Progenitor cell of endocrine pancreas (in vitro differentiated cells): ENCODE measurements around the gene GBX2. TPM values are rescaled to one million over a fixed set of nuclear protein-coding genes. Genes with fewer than 3 reads are reported as not detected.
A peak's percentile ranks its signal among the peaks of the same experiment; 100 is the strongest.

Experiments
- DNase-seq: peaks from one replicate; pipeline ENCODE4 v3.0.0; 2021; ENCODE audit warnings: low spot score; ENCODE audit not compliant: unreplicated experiment
- H3K27ac Mint-ChIP-seq: 2 replicates; pipeline ENCODE4 v1.8.0; 2021; ENCODE audit warnings: mild to moderate bottlenecking, moderate library complexity, mixed read lengths
- H3K27me3 Mint-ChIP-seq: 2 replicates; pipeline ENCODE4 v1.8.0; 2021; ENCODE audit warnings: mixed read lengths
- H3K36me3 Mint-ChIP-seq: 2 replicates; pipeline ENCODE4 v1.8.0; 2022; ENCODE audit warnings: mixed read lengths; ENCODE audit not compliant: insufficient read depth
- H3K4me1 Mint-ChIP-seq: 2 replicates; pipeline ENCODE4 v1.8.0; 2021; ENCODE audit warnings: low read depth, mixed read lengths
- H3K4me3 Mint-ChIP-seq: 2 replicates; pipeline ENCODE4 v1.8.0; 2021; ENCODE audit warnings: low read depth, mild to moderate bottlenecking, moderate library complexity, mixed read lengths
- H3K9me3 Mint-ChIP-seq: 2 replicates; pipeline ENCODE4 v1.8.0; 2021; ENCODE audit warnings: low read depth, mixed read lengths
- CTCF ChIP-seq: fragments of 200-600 bp; sonication (generic); IDR thresholded peaks from one replicate; pipeline ENCODE4 v1.5.0; 2021; ENCODE audit warnings: antibody characterized with exemption, mild to moderate bottlenecking; ENCODE audit not compliant: unreplicated experiment
- total RNA-seq: library from RNA; stranded (reverse); gene quantifications from 2 replicates; pipeline ENCODE4 v1.2.1, GENCODE V29; 2021

The GBX2 gene
- total RNA-seq, 1 donor from 2014 or later = not detected

- no peaks in the 10 kb centered on the region for H3K9me3 Mint-ChIP-seq
- DNase-seq = no peak
- no peak overlapping the region for H3K27ac Mint-ChIP-seq
- TF ChIP-seq CTCF = no peak
- H3K4me3 Mint-ChIP-seq = no peak overlapping the region
- H3K4me1 Mint-ChIP-seq = peaks cover 12% of the 10 kb centered on the region
- H3K27me3 Mint-ChIP-seq = peaks cover 81% of the 10 kb centered on the region
- no peaks in the 10 kb centered on the region for H3K36me3 Mint-ChIP-seq
Measured at GRCh38 chr2:236171181-236171679, 3.0 kb upstream of the GBX2 start.

GRCh38 chr2:236170590-236171165 is 2.5 kb upstream of the GBX2 start:
- peaks cover 81% of the 10 kb centered on the region for H3K27me3 Mint-ChIP-seq
- H3K4me1 Mint-ChIP-seq = peaks cover 13% of the 10 kb centered on the region
- no peak for DNase-seq
- no peak overlapping the region for H3K4me3 Mint-ChIP-seq
- no peaks in the 10 kb centered on the region for H3K9me3 Mint-ChIP-seq
- H3K27ac Mint-ChIP-seq = peak overlapping the region; percentile 21
- no peak for TF ChIP-seq CTCF
- no peaks in the 10 kb centered on the region for H3K36me3 Mint-ChIP-seq

GRCh38 chr2:236169741-236170589 is 1.8 kb upstream of the GBX2 start:
- no peak for TF ChIP-seq CTCF
- H3K4me1 Mint-ChIP-seq = peaks cover 13% of the 10 kb centered on the region
- no peak for DNase-seq
- peak overlapping the region; percentile 21 for H3K27ac Mint-ChIP-seq
- H3K36me3 Mint-ChIP-seq = no peaks in the 10 kb centered on the region
- H3K9me3 Mint-ChIP-seq = no peaks in the 10 kb centered on the region
- no peak overlapping the region for H3K4me3 Mint-ChIP-seq
- H3K27me3 Mint-ChIP-seq = peaks cover 81% of the 10 kb centered on the region

- Mint-ChIP-seq H3K9me3 (no peaks in the 10 kb centered on the region), H3K27ac (no peak overlapping the region), H3K4me1 (peaks cover 10% of the 10 kb centered on the region), H3K4me3 (no peak overlapping the region), H3K36me3 (no peaks in the 10 kb centered on the region), H3K27me3 (peaks cover 78% of the 10 kb centered on the region)
- no peak for TF ChIP-seq CTCF
- no peak for DNase-seq
Measured at GRCh38 chr2:236169151-236169721, 1.1 kb upstream of the GBX2 start.

- Mint-ChIP-seq H3K4me1 (peaks cover 7% of the 10 kb centered on the region), H3K27me3 (peaks cover 68% of the 10 kb centered on the region)
Measured at GRCh38 chr2:236167297-236168109, 683 bp downstream of the GBX2 start.

More at GRCh38 chr2:236167297-236168109, 683 bp downstream of the GBX2 start:
- peak; percentile 34 for TF ChIP-seq CTCF
- Mint-ChIP-seq H3K27ac (no peak overlapping the region), H3K9me3 (no peaks in the 10 kb centered on the region), H3K4me3 (peak overlapping the region; percentile 24), H3K36me3 (no peaks in the 10 kb centered on the region)
- no peak for DNase-seq
